SK-N-MC (cell line): ENCODE results near the gene FZD4.

ENCODE experiments used
- DNase-seq: peaks from one replicate; pipeline ENCODE4 v3.0.0-alpha.2; 2011; ENCODE audit warnings: low read depth, low spot score
- H3K27ac ChIP-seq: fragments of 200-600 bp; sonication (generic); 2 replicates; pipeline ENCODE4 v1.5.1; 2016; ENCODE audit warnings: mixed run types
- H3K36me3 ChIP-seq: fragments of 200-600 bp; sonication (generic); 2 replicates; pipeline ENCODE4 v1.6.1; 2017; ENCODE audit warnings: antibody characterized with exemption, low read length, mixed read lengths; ENCODE audit not compliant: insufficient read depth
- H3K4me3 ChIP-seq: fragments of 200-600 bp; sonication (generic); 2 replicates; pipeline ENCODE4 v1.5.1; 2016
- H3K9ac ChIP-seq: fragments of 200-600 bp; sonication (generic); 2 replicates; pipeline ENCODE4 v1.8.0; 2017; ENCODE audit warnings: mixed run types, mixed read lengths; ENCODE audit not compliant: insufficient read length
- H3K9me3 ChIP-seq: fragments of 200-600 bp; sonication (generic); 2 replicates; pipeline ENCODE4 v1.6.1; 2017; ENCODE audit warnings: low read depth, mild to moderate bottlenecking, antibody characterized with exemption, low read length, moderate library complexity, mixed read lengths
- EZH2 ChIP-seq: fragments of 200-600 bp; sonication (generic); IDR thresholded peaks from one replicate; pipeline ENCODE4 v1.6.1; 2017; ENCODE audit warnings: antibody characterized with exemption
- FOXP2 ChIP-seq: optimal IDR thresholded peaks from 2 replicates; pipeline ENCODE3; 2011; ENCODE audit warnings: mild to moderate bottlenecking, moderate library complexity; ENCODE audit not compliant: insufficient read depth; ENCODE audit errors: extremely low read length, control extremely low read depth
- POLR2AphosphoS5 ChIP-seq: IDR thresholded peaks from 2 replicates; pipeline ENCODE4 v1.6.1; 2012; ENCODE audit warnings: mild to moderate bottlenecking, low read depth, low read length, borderline replicate concordance

FZD4 gene

DNA sequence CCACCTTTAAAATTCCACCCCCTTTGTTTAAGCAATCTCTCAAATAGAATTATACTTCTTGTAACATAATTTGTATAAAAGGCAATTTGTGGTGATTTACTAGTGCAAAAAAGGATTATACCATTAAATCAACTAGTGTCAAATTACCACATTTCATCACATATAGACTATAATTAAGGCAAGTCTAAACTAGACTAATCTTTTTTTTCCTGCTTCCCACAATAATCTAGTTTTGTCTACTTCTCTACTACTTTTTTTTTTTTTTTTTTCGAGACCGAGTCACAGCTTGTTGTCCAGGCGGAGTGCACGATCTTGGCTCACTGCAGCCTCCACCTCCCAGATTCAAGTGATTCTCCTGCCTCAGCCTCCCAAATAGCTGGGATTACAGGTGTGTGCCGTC is 36.1 kb upstream of the FZD4 start:
- H3K9me3 ChIP-seq: no peaks in the 10 kb centered on the region
- no peak for DNase-seq
- H3K36me3 ChIP-seq: no peaks in the 10 kb centered on the region
- no peak overlapping the region for H3K4me3 ChIP-seq
- H3K27ac ChIP-seq: peak overlapping the region; percentile 44; the same call in 1 of the 2 replicates
- TF ChIP-seq FOXP2 (no peak), EZH2 (no peak), POLR2AphosphoS5 (no peak)
- H3K9ac ChIP-seq: no peak overlapping the region

DNA sequence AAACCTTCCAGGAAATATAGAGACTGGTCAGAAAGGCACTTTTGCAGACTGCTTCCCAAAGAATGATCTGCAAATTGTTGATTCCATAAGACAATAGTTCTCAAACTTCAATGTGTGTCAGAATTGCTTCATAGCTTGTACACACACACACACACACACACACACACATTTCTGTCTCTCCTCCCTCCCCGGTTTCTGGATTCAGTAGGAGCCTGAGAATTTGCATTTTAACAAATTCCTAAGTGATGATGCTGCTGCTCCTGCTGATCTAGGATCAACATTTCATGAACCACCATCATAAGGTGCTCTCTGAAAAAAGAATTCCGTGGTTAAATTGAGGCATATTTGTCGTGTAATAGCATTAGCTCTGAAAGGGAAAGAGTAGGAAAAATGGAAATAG is 35.3 kb upstream of the FZD4 start:
- no peaks in the 10 kb centered on the region for H3K9me3 ChIP-seq
- TF ChIP-seq POLR2AphosphoS5: no peak
- TF ChIP-seq FOXP2: no peak
- TF ChIP-seq EZH2: no peak
- H3K27ac ChIP-seq: peak overlapping the region; percentile 44; the same call in 1 of the 2 replicates
- no peak overlapping the region for H3K4me3 ChIP-seq
- H3K9ac ChIP-seq: no peak overlapping the region
- DNase-seq: peak; percentile 28
- H3K36me3 ChIP-seq: no peaks in the 10 kb centered on the region

GRCh38 chr11:86990031-86990430 is 34.8 kb upstream of the FZD4 start:
- Histone ChIP-seq H3K9ac (no peak overlapping the region), H3K27ac (no peak overlapping the region), H3K36me3 (no peaks in the 10 kb centered on the region), H3K4me3 (no peak overlapping the region), H3K9me3 (no peaks in the 10 kb centered on the region)
- TF ChIP-seq EZH2 (no peak), FOXP2 (no peak), POLR2AphosphoS5 (no peak)
- DNase-seq: no peak

- Histone ChIP-seq H3K4me3 (no peak overlapping the region), H3K36me3 (no peaks in the 10 kb centered on the region), H3K9ac (no peak overlapping the region), H3K27ac (no peak overlapping the region), H3K9me3 (no peaks in the 10 kb centered on the region)
- TF ChIP-seq FOXP2: no peak
- no peak for TF ChIP-seq POLR2AphosphoS5
- no peak for TF ChIP-seq EZH2
- DNase-seq: no peak
Observed at GRCh38 chr11:86988351-86988881, 33.2 kb upstream of the FZD4 start.

DNA sequence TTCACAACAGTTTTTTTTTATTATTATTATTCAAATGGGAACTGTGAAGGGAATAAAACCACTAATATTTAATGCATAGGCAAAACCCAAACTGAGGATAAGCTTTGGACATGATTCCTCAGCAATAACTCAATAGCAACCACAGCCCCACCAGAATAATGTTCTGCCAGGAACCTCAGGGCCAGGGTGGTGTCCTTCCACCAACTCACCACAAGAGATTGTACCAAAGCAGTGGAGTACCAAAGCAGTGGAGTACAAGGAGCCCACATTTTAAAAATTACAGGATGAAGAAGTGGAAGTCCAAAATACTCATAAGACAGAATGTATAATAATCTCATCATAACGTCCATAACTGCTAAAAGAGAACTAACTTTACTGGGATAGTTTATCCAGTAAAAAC is 32.5 kb upstream of the FZD4 start:
- no peak overlapping the region for H3K9ac ChIP-seq

GRCh38 chr11:86984701-86985100 is 29.5 kb upstream of the FZD4 start:
- Histone ChIP-seq H3K36me3 (no peaks in the 10 kb centered on the region), H3K9ac (no peak overlapping the region), H3K4me3 (no peak overlapping the region), H3K9me3 (no peaks in the 10 kb centered on the region), H3K27ac (no peak overlapping the region)
- TF ChIP-seq POLR2AphosphoS5: no peak
- no peak for TF ChIP-seq FOXP2
- no peak for TF ChIP-seq EZH2
- DNase-seq: no peak

More for the DNA sequence above, 32.5 kb upstream of the FZD4 start:
- no peak for DNase-seq
- H3K4me3 ChIP-seq: no peak overlapping the region
- TF ChIP-seq EZH2 (no peak), FOXP2 (no peak), POLR2AphosphoS5 (no peak)
- H3K36me3 ChIP-seq: no peaks in the 10 kb centered on the region
- no peaks in the 10 kb centered on the region for H3K9me3 ChIP-seq
- H3K27ac ChIP-seq: no peak overlapping the region

GRCh38 chr11:86983021-86983488 is 27.9 kb upstream of the FZD4 start:
- H3K27ac ChIP-seq: no peak overlapping the region
- H3K9ac ChIP-seq: no peak overlapping the region
- TF ChIP-seq FOXP2 (no peak), POLR2AphosphoS5 (no peak), EZH2 (no peak)
- H3K4me3 ChIP-seq: no peak overlapping the region
- DNase-seq: no peak
- H3K9me3 ChIP-seq: no peaks in the 10 kb centered on the region
- H3K36me3 ChIP-seq: no peaks in the 10 kb centered on the region

DNA sequence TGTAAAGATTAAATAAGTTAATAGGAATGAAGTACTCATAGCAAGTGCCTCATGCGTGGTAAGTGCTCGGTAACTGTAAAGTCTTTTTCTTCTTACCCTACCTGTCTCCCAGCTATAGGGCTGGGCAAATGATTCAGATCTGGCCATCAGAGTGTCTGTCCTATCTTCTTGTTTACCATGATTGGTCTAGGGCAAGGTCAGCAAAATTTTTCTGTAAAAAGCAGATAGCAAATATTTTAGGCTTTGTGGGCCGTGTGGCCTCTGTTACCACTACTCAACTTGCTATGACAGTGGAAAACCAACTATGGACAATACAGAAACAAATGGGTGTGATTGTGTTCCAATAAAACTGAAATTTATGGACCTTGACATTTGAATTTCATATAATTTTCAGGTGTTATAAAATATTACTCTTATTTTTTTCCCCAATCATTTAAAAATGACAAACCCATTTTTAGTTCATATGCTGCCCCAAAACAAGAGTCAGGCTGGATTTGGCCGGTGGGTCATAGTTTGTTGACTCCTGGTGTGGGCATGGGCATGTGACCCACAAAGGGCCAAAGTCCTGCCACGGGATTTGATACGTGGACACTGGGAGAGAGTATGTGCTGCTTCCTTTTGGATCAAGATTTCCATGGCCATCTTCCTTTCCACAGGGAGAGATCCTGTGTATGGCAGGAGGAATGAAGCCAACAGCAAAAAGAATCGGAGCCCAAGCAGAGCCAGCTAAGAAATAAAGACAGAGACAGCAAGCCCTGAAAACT is 26.8 kb upstream of the FZD4 start:
- H3K4me3 ChIP-seq: no peak overlapping the region
- TF ChIP-seq POLR2AphosphoS5 (no peak), EZH2 (no peak), FOXP2 (no peak)

More for the DNA sequence above, 26.8 kb upstream of the FZD4 start:
- no peak overlapping the region for H3K27ac ChIP-seq
- no peak overlapping the region for H3K9ac ChIP-seq
- H3K9me3 ChIP-seq: no peaks in the 10 kb centered on the region
- H3K36me3 ChIP-seq: no peaks in the 10 kb centered on the region
- DNase-seq: no peak
